Adrenal gland (tissue), 12 donors: ENCODE data around the gene CDCA7L. TPM values are rescaled to one million over a fixed set of nuclear protein-coding genes. Genes with fewer than 3 reads are reported as not detected.
A peak's percentile ranks its signal among the peaks of the same experiment; 100 is the strongest.

Experiments used
- DNase-seq, 7 donors: peaks; one replicate each; pipeline ENCODE4 v3.0.0-alpha.2; 2019 to 2020
- H3K27ac ChIP-seq, 5 donors: fragments of 200-600 bp; sonication (generic) in 4 of 5; 1 replicate in 3 of 5; 2 replicates in 2 of 5; pipeline versions ENCODE4 v1.5.1 to v1.8.0; 2016 to 2020; ENCODE audit warnings: mild to moderate bottlenecking in 1 of 5
- H3K27me3 ChIP-seq: fragments of 200-600 bp; 2 replicates; pipeline ENCODE4 v1.8.0; 2021
- H3K36me3 ChIP-seq, 2 donors: fragments of 200-600 bp; replicated peaks in 1 of 2; 1 replicate in 1 of 2; 2 replicates in 1 of 2; pipeline versions ENCODE4 v1.5.1 to v1.8.0; 2018 to 2022
- H3K4me1 ChIP-seq, 2 donors: fragments of 200-600 bp; replicated peaks in 1 of 2; 1 replicate in 1 of 2; 2 replicates in 1 of 2; pipeline versions ENCODE4 v1.5.1 to v1.8.0; 2018 to 2021
- H3K4me3 ChIP-seq, 4 donors: fragments of 200-600 bp; sonication (generic) in 3 of 4; one replicate each; pipeline ENCODE4 v1.5.1; 2016 to 2018
- H3K9me3 ChIP-seq, 3 donors: fragments of 200-600 bp; sonication (generic) in 1 of 3; replicated peaks in 1 of 3; 1 replicate in 2 of 3; 2 replicates in 1 of 3; pipeline versions ENCODE4 v1.5.1 to v1.8.0; 2016 to 2021
- CTCF ChIP-seq, 6 experiments: fragments of 450-650 bp in 4 of 6; fragments of 200-600 bp in 2 of 6; sonication (generic) in 1 of 6; IDR thresholded peaks; 1 replicate in 5 of 6; 2 replicates in 1 of 6; pipeline versions ENCODE4 v1.5.1 to v1.8.0; 2016 to 2021; ENCODE audit warnings: antibody characterized with exemption in 6 of 6, mild to moderate bottlenecking in 2 of 6, moderate library complexity in 1 of 6
- POLR2A ChIP-seq, 2 donors: fragments of 450-650 bp; IDR thresholded peaks; one replicate each; pipeline ENCODE4 v1.6.1; 2017; ENCODE audit warnings: antibody characterized with exemption in 2 of 2, mild to moderate bottlenecking in 2 of 2, moderate library complexity in 1 of 2
- WGBS, 4 donors: extraction: QIAGEN DNeasy Blood & Tissue Kit in 2 of 4; methylation state at CpG; one replicate each; pipeline versions ENCODE4 v1.1.5 to v1.1.7; 2013 to 2017; 5-methylcytosine and 5-hydroxymethylcytosine counted together
- intact Hi-C, 2 donors: fragments of 100-400 bp; cut with DNase I; formaldehyde crosslinking; loops; one replicate each; pipeline versions ENCODE4 v1.14.1 to v1.15.0; 2022 to 2023
- polyA plus RNA-seq, 3 donors: library from polyadenylated mRNA; stranded (reverse); fragments of 200-250 nt in 2 of 3; fragments of 350-450 nt in 1 of 3; fragmentation: Illumina TruSeq in 1 of 3; extraction: RNeasy Lipid Tissue Mini Kit (QIAGEN cat#74804) in 1 of 3; gene quantifications; one replicate each; pipeline ENCODE4 v1.2.3, GENCODE V29; 2013 to 2014
- total RNA-seq, 9 donors: library from RNA; depleted of rRNA in 4 of 9; stranded (reverse); fragments of >200 nt in 4 of 9; fragments of 120-200 nt in 1 of 9; fragmentation: NEBNext Ultra II Directional in 1 of 9; extraction: Animal tissue kit (Norgen Biotek cat#: 25700) in 1 of 9; gene quantifications; one replicate each; pipeline versions ENCODE4 v1.1.0 to v1.2.4, GENCODE V29; 2013 to 2023
- donor health status: healthy with polysubstance abuse.
- donor health status: Bipolar disorder and iron deficiency.
- donor health status: DM: yes; HTN: yes; CAD: no.
- donor health status: DM: no; HTN: no; CAD: no.
- donor health status: DM: no; HTN: no; CAD: no.
- donor health status: DM: yes; HTN: yes; CAD: no.

CDCA7L gene
- total and polyA plus RNA-seq, 12 donors = 0.88 to 12.4 (median 1.7) TPM

- TF ChIP-seq POLR2A (IDR thresholded peaks at IDR 0.05) = no peak
- H3K4me3 ChIP-seq = no peak overlapping the region
- peaks cover 17% of the 10 kb centered on the region for H3K27me3 ChIP-seq
- intact Hi-C loops = no loop called here
- H3K36me3 ChIP-seq = no peaks in the 10 kb centered on the region
- DNase-seq = peak in 1 of 7 donors; percentile 15
- H3K27ac ChIP-seq = no peak overlapping the region
- peaks cover 0 to 17% of the 10 kb centered on the region in 2 donors for H3K4me1 ChIP-seq
- H3K9me3 ChIP-seq = no peaks in the 10 kb centered on the region
- WGBS, 4 donors = 55 to 61% (median 58%) methylated on average over 3 of the region's 3 CpGs
Observed at GRCh38 chr7:21941611-21942141, 4.0 kb downstream of the CDCA7L start.

- intact Hi-C loops = no loop called here
- Histone ChIP-seq H3K27me3 (peaks cover 5% of the 10 kb centered on the region), H3K27ac (no peak overlapping the region), H3K4me3 (no peak overlapping the region), H3K36me3 (no peaks in the 10 kb centered on the region), H3K9me3 (no peaks in the 10 kb centered on the region), H3K4me1 (peaks cover 0 to 6% of the 10 kb centered on the region in 2 donors)
- TF ChIP-seq POLR2A (IDR thresholded peaks at IDR 0.05) (no peak), CTCF (IDR thresholded peaks at IDR 0.05) (no peak)
- DNase-seq = no peak
- WGBS, 4 donors = 92 to 95% (median 93%) methylated on average over 3 of the region's 3 CpGs
Observed at GRCh38 chr7:21939858-21940372, 5.8 kb downstream of the CDCA7L start.

- Histone ChIP-seq H3K36me3 (no peaks in the 10 kb centered on the region), H3K27ac (no peak overlapping the region), H3K4me1 (peaks cover 0 to under 1% of the 10 kb centered on the region in 2 donors), H3K27me3 (peaks cover 5% of the 10 kb centered on the region), H3K9me3 (no peaks in the 10 kb centered on the region), H3K4me3 (no peak overlapping the region)
- WGBS, 4 donors = 59 to 75% (median 62%) methylated on average over 4 of the region's 4 CpGs
- no peak for TF ChIP-seq CTCF (IDR thresholded peaks at IDR 0.05)
- no peak for TF ChIP-seq POLR2A (IDR thresholded peaks at IDR 0.05)
- intact Hi-C loops = no loop called here
- no peak for DNase-seq
Observed at GRCh38 chr7:21939136-21939857, 6.4 kb downstream of the CDCA7L start.

- H3K4me3 ChIP-seq = no peak overlapping the region
- no peaks in the 10 kb centered on the region for H3K36me3 ChIP-seq
- intact Hi-C loops = no loop called here
- 86 to 93% (median 87%) methylated on average over 2 of the region's 2 CpGs for WGBS, 4 donors
- H3K27ac ChIP-seq = no peak overlapping the region
- H3K9me3 ChIP-seq = no peaks in the 10 kb centered on the region
- DNase-seq = no peak
- H3K27me3 ChIP-seq = peaks cover 5% of the 10 kb centered on the region
- H3K4me1 ChIP-seq = no peaks in the 10 kb centered on the region
- TF ChIP-seq CTCF (IDR thresholded peaks at IDR 0.05) (no peak), POLR2A (IDR thresholded peaks at IDR 0.05) (no peak)
Observed at GRCh38 chr7:21938463-21938862, 7.2 kb downstream of the CDCA7L start.
